HG02610 (cell line): ENCODE results near the gene HTT.

Source experiments
- ATAC-seq: cut with Tn5 transposase; IDR thresholded peaks from one replicate; pipeline ENCODE4 v1.9.1; 2021; ENCODE audit warnings: mild to moderate bottlenecking, moderate library complexity; ENCODE audit not compliant: unreplicated experiment

HTT gene

DNA sequence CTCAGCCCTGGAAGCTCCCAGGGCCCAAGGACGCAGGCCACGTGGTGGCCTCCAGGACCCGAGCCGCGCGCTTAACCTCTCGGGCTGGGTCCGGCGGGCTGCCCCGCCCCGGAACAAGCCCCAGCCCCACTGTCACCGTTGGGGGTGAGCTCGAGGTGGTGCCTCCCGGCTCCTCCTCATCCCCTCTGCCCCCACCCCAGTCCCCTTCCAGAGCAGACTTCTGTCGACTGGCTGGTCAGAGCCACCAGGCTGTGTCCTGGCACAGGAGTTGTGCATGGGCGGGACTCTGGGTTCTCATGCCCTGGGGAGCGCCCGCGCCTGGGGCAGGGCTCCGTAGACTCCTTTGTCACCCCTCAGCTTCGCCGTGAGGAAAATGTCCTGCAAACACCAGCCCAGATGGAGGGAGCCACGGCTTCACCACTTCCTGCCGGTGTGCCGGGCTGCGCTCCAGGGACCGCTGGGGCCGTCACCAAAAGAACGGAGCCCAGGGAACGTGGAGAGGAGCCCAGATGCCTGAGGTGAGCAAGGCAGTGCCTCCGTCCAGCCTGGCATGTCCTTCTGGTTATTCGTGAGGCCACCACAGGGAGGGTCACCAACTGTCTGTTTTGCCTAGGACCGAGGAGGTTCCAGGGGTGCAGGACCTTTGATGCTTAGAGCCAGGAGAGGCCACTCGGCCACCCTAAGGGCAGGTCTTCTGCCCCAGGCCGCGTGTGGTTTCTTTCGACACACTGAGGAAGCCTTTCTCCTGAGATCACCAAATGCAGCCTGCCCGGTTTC is 211.3 kb downstream of the HTT start:
- ATAC-seq = peak; percentile 76

- ATAC-seq = no peak
These were observed 212.1 kb downstream of the HTT start for GRCh38 chr4:3286335-3287175.

- no peak for ATAC-seq
These were observed 212.9 kb downstream of the HTT start for GRCh38 chr4:3287271-3287971.

GRCh38 chr4:3287972-3288570 is 213.6 kb downstream of the HTT start:
- no peak for ATAC-seq

GRCh38 chr4:3288571-3289094 is 214.2 kb downstream of the HTT start:
- ATAC-seq = no peak

DNA sequence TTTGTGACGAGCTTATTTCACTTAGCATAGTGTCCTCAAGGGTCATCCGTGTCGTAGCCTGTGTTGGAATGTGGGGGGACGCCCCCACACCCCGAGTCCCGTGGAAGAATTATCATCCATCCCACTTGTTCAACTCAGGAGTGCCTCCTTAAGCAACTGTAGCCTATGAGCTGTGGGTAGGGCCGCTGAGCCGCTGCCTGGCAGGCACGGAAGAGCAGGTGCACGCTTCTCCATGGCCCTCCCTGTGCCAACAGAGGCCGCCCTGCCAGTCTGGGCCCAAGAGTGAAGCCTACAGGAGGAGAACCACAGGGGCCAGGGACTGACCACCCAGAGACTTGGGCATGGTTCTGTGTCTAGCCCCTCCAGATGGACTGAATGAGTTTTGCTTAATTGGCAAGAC is 216.0 kb downstream of the HTT start:
- ATAC-seq = no peak

DNA sequence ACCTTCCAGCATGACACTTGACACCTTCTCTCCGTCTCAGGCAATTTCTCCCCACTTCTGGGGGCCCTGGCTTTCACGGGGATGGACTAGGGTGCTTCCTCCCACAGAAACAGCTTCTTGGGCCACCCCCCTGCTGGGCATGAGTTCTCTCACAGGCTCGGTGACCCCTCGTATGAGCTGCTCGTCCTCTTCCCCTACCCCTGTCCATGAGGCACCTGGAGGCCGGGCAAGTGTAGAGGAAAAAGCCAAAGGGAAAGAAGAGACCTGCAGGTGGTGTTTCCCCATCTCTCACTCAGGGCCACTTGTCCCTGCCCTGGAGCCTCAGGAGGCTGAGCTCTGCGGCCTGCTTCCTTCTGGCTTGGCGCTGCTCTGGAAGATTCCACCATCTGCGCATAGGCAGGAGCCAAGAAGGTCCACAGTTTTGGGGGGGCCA is 216.4 kb downstream of the HTT start:
- no peak for ATAC-seq

GRCh38 chr4:3291411-3291968 is 217.0 kb downstream of the HTT start:
- no peak for ATAC-seq

DNA sequence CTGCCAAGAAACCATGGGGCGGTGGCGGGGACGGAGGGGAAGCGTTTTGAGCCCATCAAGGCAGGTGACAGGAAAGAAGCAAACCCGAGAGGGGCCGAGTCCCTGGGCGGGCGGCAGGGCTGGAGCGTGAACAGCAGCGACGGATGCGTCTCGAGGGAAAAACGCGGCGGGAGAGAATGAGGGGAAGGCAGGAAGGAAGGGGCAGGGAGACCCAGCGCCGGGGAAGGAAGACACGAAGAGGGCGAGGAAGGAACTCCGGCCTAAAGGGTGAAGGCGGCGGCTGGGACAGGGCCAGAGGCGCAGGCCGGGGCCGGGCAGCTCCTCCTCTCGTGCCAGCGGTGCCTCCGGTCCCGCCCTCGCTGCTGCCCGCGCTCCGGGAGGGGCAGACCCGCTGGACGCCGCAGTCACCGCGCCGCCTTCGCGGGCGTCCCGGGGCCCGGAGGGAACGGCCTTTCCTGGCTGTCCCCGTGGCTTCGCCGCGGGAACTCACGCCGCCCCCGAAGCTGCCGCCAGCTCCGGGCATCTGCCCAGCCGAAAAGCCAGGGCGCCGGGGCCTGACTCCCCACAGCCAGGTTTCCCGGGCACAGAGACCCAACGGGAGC is 217.6 kb downstream of the HTT start:
- no peak for ATAC-seq

GRCh38 chr4:3292571-3293400 is 218.3 kb downstream of the HTT start, which contains the start of gene RGS12:
RGS12 (plus strand) TSS chr4:3293021; CDS start chr4:3316171, 23,150 bp downstream.
- peak; percentile 59 for ATAC-seq
